Middle frontal gyrus (tissue), 1 donor: ENCODE data around the gene CTSC.

Experiments
- DNase-seq: peaks from one replicate; pipeline ENCODE4 v3.0.0-alpha.2; 2015; ENCODE audit warnings: low spot score; ENCODE audit errors: extremely low spot score

CTSC gene

GRCh38 chr11:88320149-88320559, 17.4 kb downstream of the CTSC start:
- no peak for DNase-seq

GRCh38 chr11:88318017-88318416, 19.5 kb downstream of the CTSC start:
- no peak for DNase-seq

DNA sequence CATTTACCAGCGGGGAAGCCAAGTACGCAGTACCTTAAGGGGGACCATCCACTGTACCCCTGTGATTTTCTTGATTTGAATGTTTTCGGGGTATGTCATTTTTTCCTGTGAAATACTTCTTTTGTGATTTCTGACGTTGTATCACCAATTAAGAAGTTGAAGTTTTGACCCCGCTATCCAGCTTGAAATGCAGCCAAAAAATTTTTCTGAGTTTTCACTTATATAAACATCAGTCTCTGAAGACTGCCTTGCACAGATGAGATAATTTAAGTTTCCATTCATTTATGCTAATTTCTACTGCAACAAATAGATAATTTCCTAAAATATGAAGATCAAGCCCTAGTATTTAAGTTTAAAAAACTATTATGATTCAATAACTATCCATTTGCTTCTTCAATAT, 20.0 kb downstream of the CTSC start:
- no peak for DNase-seq

DNA sequence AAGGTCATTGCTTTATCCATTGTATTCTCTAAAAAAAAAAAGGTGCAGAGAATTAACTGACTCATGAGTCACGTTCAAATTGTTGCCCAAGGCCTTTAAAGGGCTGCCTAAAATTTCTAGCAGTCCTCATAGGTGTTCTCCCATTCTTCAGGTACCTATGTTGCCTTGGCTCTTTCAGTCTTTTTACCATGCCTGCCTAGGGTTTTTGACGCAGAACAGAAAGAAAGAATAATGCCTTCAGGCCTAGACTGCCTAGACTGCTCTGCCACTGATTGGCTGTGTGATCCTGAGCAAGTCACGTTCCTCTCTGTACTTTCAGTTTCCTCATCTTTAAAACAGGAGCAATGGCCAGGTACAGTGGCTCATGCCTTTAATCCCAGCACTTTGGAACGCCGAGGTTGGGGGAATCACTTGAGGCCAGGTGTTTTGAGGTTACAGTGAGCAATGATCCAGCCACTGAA, 21.5 kb downstream of the CTSC start:
- no peak for DNase-seq

GRCh38 chr11:88315015-88315414, 22.5 kb downstream of the CTSC start:
- no peak for DNase-seq

DNA sequence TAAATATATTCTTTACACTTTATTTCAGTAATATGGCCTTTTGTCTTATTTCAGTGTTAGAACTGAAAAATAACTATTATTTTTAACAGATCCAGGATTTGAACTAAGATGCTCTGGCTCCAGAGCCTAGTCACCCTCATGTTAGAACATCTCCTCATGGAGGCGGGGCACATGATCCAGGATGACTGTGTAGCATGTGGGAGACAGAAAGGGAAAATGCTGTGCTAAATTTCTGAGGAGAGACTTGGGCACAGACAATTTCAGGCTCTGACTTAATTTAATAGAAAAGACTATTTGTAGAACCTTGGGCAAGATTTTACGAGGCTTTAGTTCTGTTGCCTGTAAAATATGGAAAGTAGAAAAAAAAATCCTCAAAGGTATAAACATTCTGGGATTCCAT, 24.1 kb downstream of the CTSC start:
- no peak for DNase-seq

DNA sequence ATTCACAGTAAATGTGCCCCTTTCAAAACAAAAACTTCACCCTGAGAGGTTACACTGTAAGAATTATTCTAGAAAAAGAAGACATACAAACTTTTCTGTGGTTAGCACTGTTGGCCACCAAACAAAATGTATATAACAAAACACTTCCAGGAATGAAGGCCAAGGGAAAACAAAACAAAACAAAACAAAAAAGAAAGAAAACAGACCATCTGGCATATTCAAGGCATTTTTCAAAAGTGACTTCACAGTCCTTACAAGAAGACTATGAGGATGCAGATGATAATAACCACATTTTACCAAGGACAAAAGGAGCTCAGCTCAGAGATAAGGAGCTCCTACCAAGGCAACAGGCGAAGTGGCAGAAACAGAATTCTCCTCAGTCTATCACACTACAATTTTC, 24.9 kb downstream of the CTSC start:
- DNase-seq = no peak

GRCh38 chr11:88310246-88310645, 27.3 kb downstream of the CTSC start:
- DNase-seq = no peak

DNA sequence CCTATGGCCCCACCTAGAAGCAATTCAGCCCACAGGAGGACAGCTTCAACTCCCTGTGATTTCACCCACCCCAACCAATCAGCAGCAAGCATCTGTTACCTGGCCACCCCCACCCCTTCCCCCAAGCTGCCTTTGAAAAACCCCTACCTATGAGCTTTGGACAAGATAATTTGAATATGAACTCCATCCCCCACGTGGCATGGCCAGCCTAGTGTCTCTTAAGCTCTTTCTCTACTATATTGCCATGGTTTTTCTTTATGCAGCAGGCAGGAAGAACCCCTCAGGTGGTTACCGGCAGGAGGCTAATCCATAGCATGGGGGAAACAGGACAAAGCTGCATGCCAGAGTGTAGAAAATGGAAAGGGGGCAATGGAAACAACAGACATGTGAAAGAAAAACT, 29.0 kb downstream of the CTSC start:
- DNase-seq = no peak

DNA sequence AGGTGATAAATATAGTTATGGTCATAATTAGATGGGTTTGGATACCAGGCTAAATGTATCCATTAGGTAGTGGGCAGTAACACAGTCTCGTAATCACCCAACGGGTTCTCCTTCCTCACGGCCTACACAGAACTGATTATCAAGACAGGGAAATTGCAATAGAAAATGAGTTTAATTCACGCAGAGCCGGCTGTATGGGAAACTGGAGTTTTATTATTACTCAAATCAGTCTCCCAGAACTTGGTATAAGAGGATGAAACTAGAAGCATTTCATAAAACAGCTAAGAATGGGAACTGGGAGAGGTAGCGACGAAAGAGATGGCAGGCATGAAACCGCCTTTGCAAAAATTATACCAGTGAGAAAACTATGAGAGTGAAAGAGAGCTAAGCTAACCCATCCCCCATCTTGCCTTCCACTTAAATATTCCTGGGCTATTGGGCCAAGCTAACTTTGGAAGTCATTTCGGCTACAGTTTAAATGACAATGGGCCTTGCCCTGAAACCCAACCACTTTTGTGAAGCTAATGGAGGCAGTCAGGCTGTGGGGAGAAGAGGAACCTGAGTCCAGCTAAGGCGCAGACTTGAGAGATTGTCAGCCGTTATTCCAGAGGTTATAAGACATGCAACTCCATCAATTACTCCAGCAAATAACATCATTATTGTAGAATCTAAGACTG, 29.6 kb downstream of the CTSC start:
- no peak for DNase-seq

GRCh38 chr11:88306785-88307184, 30.8 kb downstream of the CTSC start:
- DNase-seq = no peak

- DNase-seq = no peak
Observed at GRCh38 chr11:88305430-88305829, 32.1 kb downstream of the CTSC start.

GRCh38 chr11:88304352-88304751, 33.2 kb downstream of the CTSC start:
- DNase-seq = no peak

DNA sequence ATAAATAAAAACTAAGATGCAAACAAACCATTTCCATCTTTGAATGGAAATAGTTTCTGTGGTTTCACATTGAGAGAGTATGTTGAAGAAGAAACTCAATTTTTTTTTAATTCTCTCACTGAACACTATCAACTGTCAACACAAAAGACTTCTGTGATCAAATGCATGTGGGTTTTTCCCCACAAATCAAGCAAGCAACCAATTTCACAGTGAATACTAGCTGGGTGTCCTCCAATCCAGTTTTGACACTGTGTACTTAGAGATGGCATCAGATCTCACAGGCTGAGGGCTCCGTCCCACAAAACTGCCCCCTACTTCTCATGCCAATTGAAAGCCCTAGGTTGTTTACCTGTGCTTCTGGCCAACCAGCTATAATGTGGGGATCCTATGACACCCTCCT, 34.5 kb downstream of the CTSC start:
- DNase-seq = no peak

DNA sequence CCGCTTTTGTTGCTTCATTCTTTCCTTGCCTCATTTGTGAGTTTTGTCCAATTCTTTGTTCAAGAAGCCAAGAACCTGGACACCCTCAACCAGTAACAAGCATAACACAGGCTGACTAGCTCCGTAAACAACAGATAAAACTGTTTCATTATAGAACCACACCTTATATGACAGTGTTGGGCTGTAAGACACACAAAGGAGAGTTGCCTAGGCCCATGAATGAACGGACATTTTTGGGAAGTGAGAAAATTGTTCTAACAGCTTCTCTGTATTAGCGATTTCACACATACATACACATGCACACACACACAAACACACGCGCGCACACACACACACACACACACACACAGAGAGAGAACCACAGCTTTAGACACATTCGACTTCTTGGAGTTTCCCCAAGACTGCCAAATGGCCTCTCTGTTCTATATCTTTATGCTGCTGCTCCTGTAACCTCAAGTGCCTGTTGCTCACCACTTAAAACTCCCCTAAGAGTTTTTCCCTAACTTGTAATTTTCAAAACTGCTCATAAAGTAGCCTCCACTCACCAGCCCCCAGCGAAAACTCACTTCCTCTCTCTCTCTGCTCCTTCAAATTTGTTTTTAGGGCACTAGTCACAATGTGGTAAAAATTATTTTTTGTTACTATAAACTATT, 35.9 kb downstream of the CTSC start:
- DNase-seq = no peak

GRCh38 chr11:88300888-88301487, 36.5 kb downstream of the CTSC start:
- DNase-seq = no peak

GRCh38 chr11:88297863-88298262, 39.7 kb downstream of the CTSC start:
- no peak for DNase-seq

DNA sequence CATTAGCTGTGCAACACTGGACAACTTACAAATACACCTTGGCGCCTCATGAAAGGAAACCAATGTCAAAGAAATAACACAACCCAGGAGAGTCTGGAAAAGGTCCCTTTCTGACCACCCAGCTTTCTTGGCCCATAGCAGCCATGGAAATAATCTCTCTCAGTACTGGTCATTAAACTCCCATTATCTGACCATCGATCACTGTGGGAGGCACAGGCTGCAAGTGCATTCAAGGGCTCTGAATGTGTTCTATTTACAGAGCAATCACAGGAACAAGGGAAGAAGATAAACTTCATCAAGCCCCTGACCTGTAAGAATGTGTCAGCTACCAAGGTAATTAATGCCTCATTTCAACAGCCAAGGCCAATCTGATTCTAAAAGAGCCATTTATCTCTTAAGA, 40.1 kb downstream of the CTSC start:
- DNase-seq = no peak

DNA sequence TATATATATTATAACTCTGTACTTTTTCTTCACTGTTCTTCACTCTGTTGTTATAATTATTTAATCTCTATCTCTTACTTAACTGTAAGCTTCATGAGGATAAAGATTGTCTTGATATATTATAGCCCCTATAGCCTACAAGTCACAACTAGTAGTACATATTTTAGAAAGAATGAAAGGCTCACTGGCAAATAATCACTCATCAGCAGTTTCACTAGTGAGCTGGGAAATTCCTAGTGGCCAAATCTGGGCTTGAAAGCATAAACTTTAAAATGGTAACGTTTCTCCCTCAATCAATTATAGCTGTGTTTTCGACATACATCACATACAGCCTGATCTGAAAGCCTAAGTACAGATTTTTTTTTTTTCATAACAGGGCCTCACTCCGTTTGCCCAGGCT, 42.5 kb downstream of the CTSC start:
- DNase-seq = no peak

GRCh38 chr11:88293931-88294330, 43.6 kb downstream of the CTSC start:
- DNase-seq = no peak

GRCh38 chr11:88292171-88292843, 45.2 kb downstream of the CTSC start:
- DNase-seq = no peak

- no peak for DNase-seq
Observed at GRCh38 chr11:88288560-88288959, 49.0 kb downstream of the CTSC start.
